GM12875 (cell line): ENCODE measurements around the gene MAMDC2.

ENCODE experiments used
- H3K4me3 ChIP-seq: one replicate; pipeline ENCODE4 v1.5.1; 2011; ENCODE audit warnings: low read depth, low read length, control low read depth
- CTCF ChIP-seq: IDR thresholded peaks from 2 replicates; pipeline ENCODE4 v1.5.1; 2011; ENCODE audit warnings: low read depth, mild to moderate bottlenecking, control low read depth, inconsistent platforms, low read length, moderate library complexity, borderline replicate concordance; ENCODE audit not compliant: insufficient read depth

The MAMDC2 gene

DNA sequence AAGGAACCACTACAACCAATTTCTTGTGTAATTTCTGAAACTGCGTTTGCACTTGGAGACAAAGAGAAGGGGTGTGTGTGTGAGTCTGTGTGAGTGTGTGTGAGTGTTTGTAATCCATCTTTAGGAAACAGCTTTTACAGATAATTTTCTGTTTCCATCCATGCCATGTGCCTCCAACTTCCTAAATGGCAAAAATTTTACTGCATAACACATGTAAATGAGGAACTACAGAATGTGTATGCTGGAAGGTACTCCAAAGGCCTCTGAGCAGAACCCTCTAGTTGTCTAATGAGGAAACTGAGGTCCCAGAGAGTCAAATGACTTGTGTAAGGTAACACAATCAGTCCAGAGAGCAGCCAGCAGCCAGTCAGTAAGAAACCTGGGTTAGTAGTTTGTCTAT is 20.8 kb downstream of the MAMDC2 start:
- no peak for TF ChIP-seq CTCF

GRCh38 chr9:70065572-70065971 is 21.9 kb downstream of the MAMDC2 start:
- no peak overlapping the region for H3K4me3 ChIP-seq
- TF ChIP-seq CTCF, result no peak

More for the DNA sequence above, 20.8 kb downstream of the MAMDC2 start:
- H3K4me3 ChIP-seq, result no peak overlapping the region

- no peak for TF ChIP-seq CTCF
Measured at GRCh38 chr9:70066418-70066817, 22.8 kb downstream of the MAMDC2 start.

DNA sequence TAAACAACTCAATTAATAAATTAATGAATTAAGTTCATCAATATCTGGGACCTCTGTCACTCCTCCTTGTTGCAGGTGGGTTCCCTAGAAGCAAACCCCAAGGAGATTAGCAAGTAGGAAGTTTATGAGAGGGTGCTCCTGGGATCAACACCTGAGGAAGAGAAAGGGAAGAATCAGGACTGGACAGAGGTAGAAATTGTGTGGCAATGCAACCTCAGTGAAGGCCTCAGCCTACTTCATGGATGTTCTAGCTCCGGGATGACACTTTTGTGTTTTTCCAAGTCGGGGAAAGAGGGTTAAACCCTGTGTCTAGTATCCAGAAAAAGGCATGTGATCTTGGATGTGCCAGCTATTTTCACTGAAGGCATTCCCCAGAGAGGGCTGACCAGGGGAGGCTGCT is 23.2 kb downstream of the MAMDC2 start:
- TF ChIP-seq CTCF, result no peak
- H3K4me3 ChIP-seq, result no peak overlapping the region

More at GRCh38 chr9:70066418-70066817, 22.8 kb downstream of the MAMDC2 start:
- no peak overlapping the region for H3K4me3 ChIP-seq

GRCh38 chr9:70069704-70070103 is 26.1 kb downstream of the MAMDC2 start:
- H3K4me3 ChIP-seq, result no peak overlapping the region
- TF ChIP-seq CTCF, result no peak

GRCh38 chr9:70073193-70073592 is 29.5 kb downstream of the MAMDC2 start:
- no peak overlapping the region for H3K4me3 ChIP-seq
- TF ChIP-seq CTCF, result no peak

DNA sequence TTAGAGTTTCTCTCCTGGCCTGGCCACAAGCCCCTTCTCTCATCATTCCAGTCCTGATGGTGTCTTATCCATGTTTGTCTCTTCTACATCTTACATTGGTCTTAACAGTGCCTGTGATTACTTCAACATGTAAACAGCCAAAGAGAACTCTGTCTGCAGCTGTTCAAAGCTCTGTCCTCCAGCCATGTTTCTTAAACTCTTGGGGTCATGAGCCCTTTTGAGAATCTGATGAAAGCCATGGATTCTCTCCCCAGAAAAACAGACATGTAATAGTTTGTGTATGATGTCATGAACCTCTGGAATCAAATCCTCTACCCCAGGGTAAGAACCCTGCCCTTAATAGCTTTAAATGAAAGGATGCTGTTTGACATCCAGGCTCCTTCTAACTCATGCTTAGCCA is 30.1 kb downstream of the MAMDC2 start:
- no peak for TF ChIP-seq CTCF
- H3K4me3 ChIP-seq, result no peak overlapping the region
